ENCODE data around the gene MXD4. TPM values are rescaled to one million over a fixed set of nuclear protein-coding genes. Genes with fewer than 3 reads are reported as not detected.
"Not testable (repeated sequence)": the region's sequence is repeated elsewhere in the genome, so short reads cannot be mapped to it uniquely, and the experiment has no call there.

Gene MXD4
- total RNA-seq, 2 donors from 2014 or later: 13.9 to 14.5 TPM

GRCh38 chr4:2275546-2276251 lies 13.8 kb upstream of the MXD4 start:
- DNase-seq (ENCODE audit: low spot score): peak; percentile 57
- H3K36me3 Mint-ChIP-seq: no peaks in the 10 kb centered on the region
- no peak overlapping the region for H3K27ac Mint-ChIP-seq
- H3K27me3 Mint-ChIP-seq: no peaks in the 10 kb centered on the region
- no peak overlapping the region for H3K4me3 Mint-ChIP-seq
- no peak for ATAC-seq
- H3K9me3 Mint-ChIP-seq: no peaks in the 10 kb centered on the region
- H3K4me1 Mint-ChIP-seq (ENCODE audit: low read depth in 2 of 2): peaks cover 4 to 8% of the 10 kb centered on the region in 2 donors

- not testable (repeated sequence) for H3K27ac Mint-ChIP-seq; H3K4me3 Mint-ChIP-seq; H3K9me3 Mint-ChIP-seq; H3K27me3 Mint-ChIP-seq; H3K4me1 Mint-ChIP-seq (ENCODE audit: low read depth in 2 of 2); H3K36me3 Mint-ChIP-seq; DNase-seq (ENCODE audit: low spot score); ATAC-seq
Measured at GRCh38 chr4:2275044-2275397, 13.1 kb upstream of the MXD4 start.

- DNase-seq (ENCODE audit: low spot score): peak; percentile 31
- no peaks in the 10 kb centered on the region for H3K9me3 Mint-ChIP-seq
- no peaks in the 10 kb centered on the region for H3K36me3 Mint-ChIP-seq
- no peaks in the 10 kb centered on the region for H3K27me3 Mint-ChIP-seq
- no peak overlapping the region for H3K4me3 Mint-ChIP-seq
- peaks cover 3 to 5% of the 10 kb centered on the region in 2 donors for H3K4me1 Mint-ChIP-seq (ENCODE audit: low read depth in 2 of 2)
- no peak for ATAC-seq
- H3K27ac Mint-ChIP-seq: no peak overlapping the region
Measured at GRCh38 chr4:2274320-2275043, 12.6 kb upstream of the MXD4 start.

- Mint-ChIP-seq H3K27ac (no peak overlapping the region), H3K9me3 (no peaks in the 10 kb centered on the region), H3K4me3 (no peak overlapping the region), H3K27me3 (no peaks in the 10 kb centered on the region), H3K4me1 (ENCODE audit: low read depth in 2 of 2) (peaks cover 3 to 5% of the 10 kb centered on the region in 2 donors), H3K36me3 (no peaks in the 10 kb centered on the region)
- no peak for DNase-seq (ENCODE audit: low spot score)
- ATAC-seq: no peak
Measured at GRCh38 chr4:2273657-2274319, 11.9 kb upstream of the MXD4 start.

GRCh38 chr4:2273221-2273620 lies 11.3 kb upstream of the MXD4 start:
- Mint-ChIP-seq H3K27me3 (no peaks in the 10 kb centered on the region), H3K4me1 (ENCODE audit: low read depth in 2 of 2) (peaks cover 3 to 5% of the 10 kb centered on the region in 2 donors), H3K27ac (peak overlapping the region in 1 of 2 donors; percentile 21), H3K9me3 (no peaks in the 10 kb centered on the region), H3K36me3 (no peaks in the 10 kb centered on the region), H3K4me3 (no peak overlapping the region)
- DNase-seq (ENCODE audit: low spot score): no peak
- ATAC-seq: no peak

- no peaks in the 10 kb centered on the region for H3K9me3 Mint-ChIP-seq
Measured at GRCh38 chr4:2272828-2273120, 10.9 kb upstream of the MXD4 start.

GRCh38 chr4:2272026-2272827 lies 10.3 kb upstream of the MXD4 start:
- ATAC-seq (no peak), DNase-seq (ENCODE audit: low spot score) (no peak)
- Mint-ChIP-seq H3K36me3 (no peaks in the 10 kb centered on the region), H3K27me3 (no peaks in the 10 kb centered on the region), H3K9me3 (no peaks in the 10 kb centered on the region), H3K4me3 (no peak overlapping the region), H3K4me1 (ENCODE audit: low read depth in 2 of 2) (peaks cover 3 to 5% of the 10 kb centered on the region in 2 donors), H3K27ac (no peak overlapping the region)

More at GRCh38 chr4:2272828-2273120, 10.9 kb upstream of the MXD4 start:
- H3K36me3 Mint-ChIP-seq: no peaks in the 10 kb centered on the region
- no peak for DNase-seq (ENCODE audit: low spot score)
- H3K27me3 Mint-ChIP-seq: no peaks in the 10 kb centered on the region
- no peak overlapping the region for H3K4me3 Mint-ChIP-seq
- H3K27ac Mint-ChIP-seq: no peak overlapping the region
- peaks cover 3 to 5% of the 10 kb centered on the region in 2 donors for H3K4me1 Mint-ChIP-seq (ENCODE audit: low read depth in 2 of 2)
- no peak for ATAC-seq

- Mint-ChIP-seq H3K27ac (no peak overlapping the region), H3K9me3 (no peaks in the 10 kb centered on the region), H3K4me1 (ENCODE audit: low read depth in 2 of 2) (peaks cover 3 to 5% of the 10 kb centered on the region in 2 donors), H3K4me3 (no peak overlapping the region), H3K36me3 (no peaks in the 10 kb centered on the region), H3K27me3 (no peaks in the 10 kb centered on the region)
- ATAC-seq (no peak), DNase-seq (ENCODE audit: low spot score) (no peak)
Measured at GRCh38 chr4:2271279-2272025, 9.5 kb upstream of the MXD4 start.

GRCh38 chr4:2270341-2271165 lies 8.6 kb upstream of the MXD4 start:
- peaks cover 3 to 5% of the 10 kb centered on the region in 2 donors for H3K4me1 Mint-ChIP-seq (ENCODE audit: low read depth in 2 of 2)
- H3K36me3 Mint-ChIP-seq: no peaks in the 10 kb centered on the region
- no peaks in the 10 kb centered on the region for H3K9me3 Mint-ChIP-seq
- no peak overlapping the region for H3K4me3 Mint-ChIP-seq
- no peak overlapping the region for H3K27ac Mint-ChIP-seq
- no peaks in the 10 kb centered on the region for H3K27me3 Mint-ChIP-seq
- ATAC-seq (no peak), DNase-seq (ENCODE audit: low spot score) (no peak)

GRCh38 chr4:2269618-2270163 lies 7.8 kb upstream of the MXD4 start:
- H3K4me3 Mint-ChIP-seq: no peak overlapping the region
- DNase-seq (ENCODE audit: low spot score): no peak
- H3K27ac Mint-ChIP-seq: no peak overlapping the region
- H3K27me3 Mint-ChIP-seq: no peaks in the 10 kb centered on the region
- no peak for ATAC-seq
- no peaks in the 10 kb centered on the region for H3K36me3 Mint-ChIP-seq
- no peaks in the 10 kb centered on the region for H3K9me3 Mint-ChIP-seq
- H3K4me1 Mint-ChIP-seq (ENCODE audit: low read depth in 2 of 2): peaks cover 3 to 5% of the 10 kb centered on the region in 2 donors

- no peak overlapping the region for H3K4me3 Mint-ChIP-seq
- peaks cover 3 to 5% of the 10 kb centered on the region in 2 donors for H3K4me1 Mint-ChIP-seq (ENCODE audit: low read depth in 2 of 2)
- no peak overlapping the region for H3K27ac Mint-ChIP-seq
- ATAC-seq: no peak
- no peaks in the 10 kb centered on the region for H3K27me3 Mint-ChIP-seq
- H3K9me3 Mint-ChIP-seq: no peaks in the 10 kb centered on the region
- no peak for DNase-seq (ENCODE audit: low spot score)
- H3K36me3 Mint-ChIP-seq: no peaks in the 10 kb centered on the region
Measured at GRCh38 chr4:2269206-2269531, 7.3 kb upstream of the MXD4 start.

GRCh38 chr4:2268357-2269205 lies 6.7 kb upstream of the MXD4 start:
- no peak overlapping the region for H3K27ac Mint-ChIP-seq
- H3K4me1 Mint-ChIP-seq (ENCODE audit: low read depth in 2 of 2): peaks cover 3 to 5% of the 10 kb centered on the region in 2 donors
- H3K36me3 Mint-ChIP-seq: no peaks in the 10 kb centered on the region
- H3K4me3 Mint-ChIP-seq: no peak overlapping the region
- no peaks in the 10 kb centered on the region for H3K9me3 Mint-ChIP-seq
- DNase-seq (ENCODE audit: low spot score) (no peak), ATAC-seq (no peak)
- H3K27me3 Mint-ChIP-seq: no peaks in the 10 kb centered on the region
